ENCODE data around the gene ARHGEF1.
"Not testable (repeated sequence)": the region's sequence is repeated elsewhere in the genome, so short reads cannot be mapped to it uniquely, and the experiment has no call there.

The ARHGEF1 gene

DNA sequence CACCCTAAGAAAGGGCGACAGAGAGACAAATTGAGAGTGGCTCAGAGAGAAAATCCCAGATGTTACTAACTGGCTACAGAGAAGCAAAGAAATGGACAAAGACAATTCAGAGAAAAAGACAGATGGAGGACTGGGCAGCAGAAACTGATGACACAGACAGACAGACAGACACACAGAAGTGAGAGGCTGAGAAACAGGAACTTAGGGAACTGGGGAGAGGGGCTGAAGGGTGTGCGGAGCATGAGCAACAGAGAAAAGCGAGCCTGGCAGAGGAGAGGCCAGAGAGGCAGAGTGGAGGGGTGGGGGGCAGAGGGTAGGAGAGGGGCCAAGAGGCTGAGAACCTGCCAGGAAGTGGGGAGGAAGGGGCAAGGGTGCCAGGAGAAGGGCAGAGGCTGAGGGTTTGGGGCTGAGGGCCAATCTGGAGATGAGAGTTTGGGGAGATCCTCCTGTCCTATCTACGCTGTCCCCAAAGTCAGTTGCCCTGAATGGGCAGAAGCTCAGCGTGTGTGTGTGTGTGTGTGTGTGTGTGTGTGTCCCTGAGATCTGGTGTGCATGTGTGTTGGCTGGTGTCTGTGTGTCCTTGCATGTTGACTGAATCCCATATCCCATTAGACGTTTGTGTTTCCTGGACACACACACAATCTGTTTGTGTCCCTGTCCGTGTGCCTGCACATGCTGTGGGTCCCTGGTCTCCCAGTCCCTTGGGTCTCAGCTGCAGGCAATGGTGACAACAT, 50.9 kb downstream of the ARHGEF1 start:
- no peak for DNase-seq

DNA sequence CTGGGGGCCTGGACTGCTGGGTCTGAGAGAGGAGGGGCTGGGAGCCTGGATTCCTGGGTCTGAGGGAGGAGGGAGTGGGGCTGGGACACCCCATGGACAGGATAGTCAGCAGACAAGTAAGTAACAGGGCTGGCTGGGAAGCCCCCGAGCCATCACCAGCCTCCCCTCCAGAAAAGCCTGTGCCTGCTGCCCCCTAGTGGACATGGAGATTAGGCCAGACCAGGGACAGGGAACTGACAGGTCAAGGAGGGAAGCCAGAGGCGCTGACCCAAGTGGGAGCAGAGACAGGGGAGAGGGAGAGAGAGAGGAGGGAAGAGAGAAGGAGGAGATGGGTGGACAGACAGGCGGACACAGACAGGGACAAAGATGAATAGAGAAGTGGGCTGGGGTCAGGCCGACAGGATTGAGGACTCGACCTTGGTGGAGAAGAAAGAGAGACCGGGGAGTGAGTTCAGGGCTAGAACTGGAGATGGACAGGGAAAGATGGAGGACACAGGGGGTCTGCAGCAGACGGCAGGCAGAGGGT, 51.9 kb downstream of the ARHGEF1 start:
- DNase-seq = no peak

GRCh38 chr19:41935760-41936415, 52.9 kb downstream of the ARHGEF1 start:
- DNase-seq = no peak

DNA sequence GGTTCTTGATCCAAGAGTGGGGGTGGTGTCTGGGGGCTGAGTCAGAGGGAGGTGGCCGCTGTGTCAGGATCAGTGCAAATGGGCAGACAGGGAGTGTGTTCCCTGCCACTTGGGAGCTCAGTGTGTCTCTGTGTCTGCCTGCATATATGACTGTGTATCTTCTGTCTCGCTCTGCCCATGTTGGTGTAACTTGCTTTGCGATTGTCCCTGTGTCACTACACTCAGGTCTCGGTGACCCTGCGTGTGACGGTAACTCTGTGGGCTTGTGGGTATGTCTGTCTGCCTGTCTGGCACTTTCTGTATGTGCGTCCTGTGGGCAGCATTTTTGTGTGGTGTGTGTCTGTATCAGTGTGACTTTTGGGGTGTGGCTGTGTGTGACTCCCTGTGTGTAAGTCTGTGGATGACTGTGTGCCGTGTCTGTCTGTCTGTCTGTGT, 53.4 kb downstream of the ARHGEF1 start:
- no peak for DNase-seq

GRCh38 chr19:41936961-41937360, 54.0 kb downstream of the ARHGEF1 start:
- no peak for DNase-seq

- no peak for DNase-seq
Measured at GRCh38 chr19:41937525-41938468, 54.8 kb downstream of the ARHGEF1 start.

DNA sequence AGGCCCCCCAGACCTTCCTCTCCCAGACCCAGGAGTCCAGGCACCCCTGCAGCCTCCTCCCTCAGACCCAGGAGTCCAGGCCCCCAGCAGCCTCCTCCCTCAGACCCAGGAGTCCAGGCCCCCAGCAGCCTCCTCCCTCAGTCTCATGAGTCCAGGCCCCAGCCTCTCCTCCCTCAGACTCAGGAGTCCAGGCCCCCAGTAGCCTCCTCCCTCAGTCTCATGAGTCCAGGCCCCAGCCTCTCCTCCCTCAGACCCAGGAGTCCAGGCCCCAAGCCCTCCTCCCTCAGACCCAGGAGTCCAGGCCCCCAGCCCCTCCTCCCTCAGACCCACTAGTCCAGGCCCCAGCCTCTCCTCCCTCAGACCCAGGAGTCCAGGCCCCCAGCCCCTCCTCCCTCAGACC, 56.2 kb downstream of the ARHGEF1 start:
- not testable (repeated sequence) for DNase-seq

GRCh38 chr19:41939861-41940730, 57.1 kb downstream of the ARHGEF1 start:
- no peak for DNase-seq

GRCh38 chr19:41940731-41941409, 57.9 kb downstream of the ARHGEF1 start:
- DNase-seq = no peak

DNA sequence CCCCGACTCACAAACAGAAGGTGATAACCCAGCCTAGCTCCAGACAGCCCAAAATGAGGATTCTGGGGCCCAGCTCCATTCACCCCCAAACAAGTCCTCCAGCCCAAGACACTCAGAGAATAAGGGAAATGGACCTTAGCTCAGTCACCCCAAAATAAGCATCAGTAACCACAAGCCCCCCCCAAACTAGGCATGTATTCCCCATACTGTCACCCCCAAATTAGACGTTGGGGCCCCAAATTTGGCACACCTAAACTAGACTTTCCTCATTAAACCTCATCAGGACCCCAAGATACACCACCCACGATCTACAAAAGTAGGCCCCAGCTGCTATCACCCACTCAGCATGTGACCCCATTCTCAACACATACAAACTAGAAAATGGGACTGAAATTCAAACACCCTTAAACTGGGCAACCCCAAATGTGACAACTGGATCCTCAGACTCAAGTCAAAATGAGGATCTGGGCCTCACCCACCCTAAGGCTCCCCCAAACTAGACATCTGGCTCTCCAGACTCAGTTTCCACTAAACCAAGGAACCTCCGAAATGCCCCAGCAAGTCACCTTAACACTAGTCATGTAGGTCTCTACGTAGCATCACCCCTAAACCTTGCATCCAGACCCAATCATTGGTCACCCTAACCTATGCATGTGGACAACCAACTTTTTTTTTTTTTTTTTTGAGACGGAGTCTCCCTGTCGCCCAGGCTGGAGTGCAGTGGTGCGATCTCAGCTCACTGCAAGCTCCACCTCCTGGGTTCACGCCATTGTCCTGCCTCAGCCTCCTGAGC, 58.6 kb downstream of the ARHGEF1 start:
- DNase-seq = no peak

GRCh38 chr19:41944336-41944735, 61.4 kb downstream of the ARHGEF1 start:
- no peak for DNase-seq

DNA sequence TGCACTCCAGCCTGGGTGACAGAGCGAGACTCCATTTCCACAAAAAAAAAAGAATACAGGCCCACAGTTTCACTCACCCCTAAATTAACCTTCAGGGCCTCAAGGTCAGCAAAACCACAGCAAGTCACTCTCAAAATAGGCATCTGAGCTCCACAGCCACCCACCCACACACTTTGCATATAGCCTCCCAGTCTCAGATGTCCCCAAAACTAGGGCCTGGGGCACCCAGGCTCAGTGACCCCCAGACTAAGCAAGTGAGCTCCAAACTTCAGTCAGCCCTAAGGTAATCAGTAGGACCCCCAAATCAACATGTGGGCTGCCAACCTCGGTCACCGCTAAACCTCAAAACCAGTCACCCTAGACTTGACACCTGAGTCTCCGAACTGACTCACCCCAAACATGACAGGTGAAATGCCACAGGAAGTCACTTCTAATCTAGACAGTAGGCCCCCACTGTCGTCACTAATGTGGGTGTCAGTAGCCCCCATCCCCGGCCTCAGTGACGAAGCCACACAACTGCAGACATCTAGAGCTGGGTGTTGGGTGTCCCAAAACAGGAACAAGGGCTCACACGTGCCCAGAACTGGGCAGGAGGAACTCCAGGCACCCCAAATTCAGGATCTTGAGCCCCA, 62.3 kb downstream of the ARHGEF1 start:
- DNase-seq = no peak

GRCh38 chr19:41947091-41947490, 64.1 kb downstream of the ARHGEF1 start:
- DNase-seq = no peak

- DNase-seq = no peak
Measured at GRCh38 chr19:41951686-41952172, 68.7 kb downstream of the ARHGEF1 start.

GRCh38 chr19:41955521-41955920, 72.5 kb downstream of the ARHGEF1 start:
- DNase-seq = no peak

- no peak for DNase-seq
Measured at GRCh38 chr19:41956621-41957020, 73.6 kb downstream of the ARHGEF1 start.

Measured in GOT3 (cell line).